Colonic mucosa (tissue), 4 donors: ENCODE measurements around the gene COA8. TPM values are rescaled to one million over a fixed set of nuclear protein-coding genes. Genes with fewer than 3 reads are reported as not detected.

Experiments
- DNase-seq: peaks from one replicate; pipeline ENCODE4 v3.0.0-alpha.2; 2020
- H3K27ac ChIP-seq: fragments of 200-600 bp; one replicate; pipeline ENCODE4 v1.8.0; 2021
- H3K27me3 ChIP-seq: fragments of 200-600 bp; one replicate; pipeline ENCODE4 v1.8.0; 2021
- H3K36me3 ChIP-seq: fragments of 200-600 bp; one replicate; pipeline ENCODE4 v1.8.0; 2021
- H3K4me1 ChIP-seq: fragments of 200-600 bp; one replicate; pipeline ENCODE4 v1.8.0; 2021; ENCODE audit warnings: mild to moderate bottlenecking
- H3K4me3 ChIP-seq: fragments of 200-600 bp; one replicate; pipeline ENCODE4 v1.8.0; 2021
- H3K9ac ChIP-seq, 2 donors: one replicate each; pipeline ENCODE4 v1.7.0; 2013; ENCODE audit warnings: control low read depth in 2 of 2, low read depth in 2 of 2, low read length in 2 of 2
- H3K9me3 ChIP-seq: fragments of 200-600 bp; one replicate; pipeline ENCODE4 v1.8.0; 2021
- CTCF ChIP-seq: fragments of 200-600 bp; IDR thresholded peaks from one replicate; pipeline ENCODE4 v1.8.0; 2022; ENCODE audit warnings: antibody characterized with exemption, mild to moderate bottlenecking
- intact Hi-C: fragments of 100-400 bp; cut with DNase I; formaldehyde crosslinking; loops from one replicate; pipeline ENCODE4 v1.14.1; 2022
- total RNA-seq, 2 donors: library from RNA; stranded (reverse); fragmentation: NEBNext Ultra II Directional in 1 of 2; extraction: Animal tissue kit (Norgen Biotek cat#: 25700) in 1 of 2; gene quantifications; one replicate each; pipeline ENCODE4 v1.2.1, GENCODE V29; 2021
- donor health status: healthy.
- donor health status: DM: no; HTN: no; CAD: no.
- donor health status: DM: no; HTN: no; CAD: no.

COA8 gene
- total RNA-seq, 2 donors from 2014 or later = 37.1 to 41.5 TPM

GRCh38 chr14:103552011-103552845 lies 10.5 kb upstream of the COA8 start:
- H3K9ac ChIP-seq = peak overlapping the region in 1 of 2 donors; percentile 30

GRCh38 chr14:103552846-103553210 lies 9.9 kb upstream of the COA8 start:
- DNase-seq = no peak
- Histone ChIP-seq H3K9ac (no peak overlapping the region), H3K4me3 (no peak overlapping the region), H3K27ac (no peak overlapping the region), H3K27me3 (no peaks in the 10 kb centered on the region), H3K4me1 (no peaks in the 10 kb centered on the region), H3K9me3 (no peaks in the 10 kb centered on the region), H3K36me3 (no peaks in the 10 kb centered on the region)
- no peak for TF ChIP-seq CTCF
- intact Hi-C loops = no loop called here

More at GRCh38 chr14:103552011-103552845, 10.5 kb upstream of the COA8 start:
- Histone ChIP-seq H3K4me3 (no peak overlapping the region), H3K4me1 (no peaks in the 10 kb centered on the region), H3K9me3 (no peaks in the 10 kb centered on the region), H3K27me3 (no peaks in the 10 kb centered on the region), H3K36me3 (no peaks in the 10 kb centered on the region), H3K27ac (peak overlapping the region; percentile 33)
- DNase-seq = no peak
- TF ChIP-seq CTCF = no peak
- intact Hi-C loops = no loop called here

- DNase-seq = no peak
- no peaks in the 10 kb centered on the region for H3K36me3 ChIP-seq
- no peak overlapping the region for H3K4me3 ChIP-seq
- H3K27ac ChIP-seq = no peak overlapping the region
- H3K27me3 ChIP-seq = no peaks in the 10 kb centered on the region
- no peak for TF ChIP-seq CTCF
- intact Hi-C loops = no loop called here
- no peak overlapping the region for H3K9ac ChIP-seq
- peaks cover 3% of the 10 kb centered on the region for H3K4me1 ChIP-seq
- H3K9me3 ChIP-seq = no peaks in the 10 kb centered on the region
Observed at GRCh38 chr14:103555559-103556337, 7.0 kb upstream of the COA8 start.

GRCh38 chr14:103556946-103557758 lies 5.6 kb upstream of the COA8 start:
- Histone ChIP-seq H3K4me3 (no peak overlapping the region), H3K27me3 (no peaks in the 10 kb centered on the region), H3K9me3 (no peaks in the 10 kb centered on the region), H3K4me1 (peaks cover 9% of the 10 kb centered on the region), H3K9ac (no peak overlapping the region), H3K27ac (no peak overlapping the region), H3K36me3 (no peaks in the 10 kb centered on the region)
- no peak for DNase-seq
- no peak for TF ChIP-seq CTCF
- intact Hi-C loops = no loop called here
